ENCODE data around the gene ZHX3. TPM values are rescaled to one million over a fixed set of nuclear protein-coding genes. Genes with fewer than 3 reads are reported as not detected.

ZHX3 gene
- total RNA-seq, 2 experiments from 2014 or later: 11.9 to 15.0 TPM

- no peaks in the 10 kb centered on the region for H3K27me3 Mint-ChIP-seq (ENCODE audit: low read depth)
- no peak overlapping the region for H3K4me3 Mint-ChIP-seq
- DNase-seq (peak; percentile 18), ATAC-seq (no peak)
- peaks cover 47% of the 10 kb centered on the region for H3K4me1 Mint-ChIP-seq (ENCODE audit: low read depth)
- no peaks in the 10 kb centered on the region for H3K9me3 Mint-ChIP-seq (ENCODE audit: insufficient read depth)
- POLR2A ChIA-PET: interaction anchor here (0.8 to 0.9 kb wide), 2 partner anchors 9 to 36 kb away, joined by 3 read pairs; no protein-coding TSS in a partner anchor
- peak overlapping the region; percentile 67 for H3K27ac Mint-ChIP-seq
- CTCF ChIA-PET: interaction anchor here (1.0 to 1.1 kb wide), 2 partner anchors 40 to 165 kb away, joined by 3 read pairs; partner anchors contain the start of gene LPIN3
- peaks cover 82% of the 10 kb centered on the region for H3K36me3 Mint-ChIP-seq (ENCODE audit: low read depth)
These were observed 142.3 kb downstream of the ZHX3 start for GRCh38 chr20:41175201-41175651.

DNA sequence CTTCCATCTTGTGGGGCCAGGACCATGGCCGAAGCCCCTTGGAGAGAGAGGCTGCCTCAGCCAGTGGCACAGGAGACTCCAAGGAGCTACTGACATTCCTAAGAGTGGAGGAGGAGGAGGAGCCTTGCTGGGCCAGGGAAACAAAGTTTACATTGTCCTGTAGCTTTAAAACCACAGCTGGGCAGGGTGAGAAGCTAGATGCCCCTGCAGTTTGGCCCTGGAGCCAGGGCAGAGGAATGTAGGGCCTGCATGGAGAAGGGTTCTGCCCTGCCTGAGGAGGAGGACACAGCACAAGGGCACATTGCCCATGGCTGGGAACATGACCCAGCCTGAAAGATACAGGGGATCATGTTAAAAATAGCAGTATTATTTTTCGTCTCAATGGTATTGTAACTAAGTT, 142.7 kb downstream of the ZHX3 start:
- Mint-ChIP-seq H3K4me1 (ENCODE audit: low read depth) (peaks cover 47% of the 10 kb centered on the region), H3K27me3 (ENCODE audit: low read depth) (no peaks in the 10 kb centered on the region), H3K36me3 (ENCODE audit: low read depth) (peaks cover 85% of the 10 kb centered on the region), H3K27ac (peak overlapping the region; percentile 67), H3K4me3 (no peak overlapping the region), H3K9me3 (ENCODE audit: insufficient read depth) (no peaks in the 10 kb centered on the region)
- CTCF ChIA-PET: interaction anchor here (1.0 kb wide), 1 partner anchor 166 kb away, joined by 3 read pairs; the partner anchor contains the start of gene LPIN3
- DNase-seq (no peak), ATAC-seq (no peak)
- POLR2A ChIA-PET: interaction anchor here (0.8 to 0.9 kb wide), 2 partner anchors 8 to 36 kb away, joined by 3 read pairs; no protein-coding TSS in a partner anchor

DNA sequence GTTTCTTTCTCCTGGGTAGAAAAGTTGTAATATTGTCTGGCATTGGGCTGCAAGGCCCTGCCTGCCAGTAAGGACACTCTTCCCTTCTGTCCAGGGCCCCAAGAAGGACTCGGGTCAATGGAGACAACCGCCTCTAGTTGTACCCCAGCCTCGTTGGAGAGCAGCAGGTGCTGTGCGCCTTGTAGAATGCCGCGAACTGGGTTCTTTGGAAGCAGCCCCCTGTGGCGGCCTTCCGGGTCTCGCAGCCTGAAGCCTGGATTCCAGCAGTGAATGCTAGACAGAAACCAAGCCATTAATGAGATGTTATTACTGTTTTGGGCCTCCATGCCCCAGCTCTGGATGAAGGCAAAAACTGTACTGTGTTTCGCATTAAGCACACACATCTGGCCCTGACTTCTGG, 143.2 kb downstream of the ZHX3 start:
- H3K36me3 Mint-ChIP-seq (ENCODE audit: low read depth): peaks cover 88% of the 10 kb centered on the region
- peaks cover 47% of the 10 kb centered on the region for H3K4me1 Mint-ChIP-seq (ENCODE audit: low read depth)
- POLR2A ChIA-PET: interaction anchor here (0.8 to 0.9 kb wide), 2 partner anchors 8 to 36 kb away, joined by 3 read pairs; no protein-coding TSS in a partner anchor
- DNase-seq: no peak
- H3K27ac Mint-ChIP-seq: peak overlapping the region; percentile 23
- H3K4me3 Mint-ChIP-seq: no peak overlapping the region
- no peaks in the 10 kb centered on the region for H3K9me3 Mint-ChIP-seq (ENCODE audit: insufficient read depth)
- CTCF ChIA-PET: interaction anchor here (1.0 kb wide), 1 partner anchor 166 kb away, joined by 3 read pairs; the partner anchor contains the start of gene LPIN3
- H3K27me3 Mint-ChIP-seq (ENCODE audit: low read depth): no peaks in the 10 kb centered on the region
- no peak for ATAC-seq

GRCh38 chr20:41173791-41174341, 143.7 kb downstream of the ZHX3 start:
- Mint-ChIP-seq H3K36me3 (ENCODE audit: low read depth) (peaks cover 87% of the 10 kb centered on the region), H3K4me1 (ENCODE audit: low read depth) (peaks cover 47% of the 10 kb centered on the region), H3K9me3 (ENCODE audit: insufficient read depth) (no peaks in the 10 kb centered on the region), H3K27ac (peak overlapping the region; percentile 24), H3K4me3 (no peak overlapping the region), H3K27me3 (ENCODE audit: low read depth) (no peaks in the 10 kb centered on the region)
- POLR2A ChIA-PET: no interaction called here
- CTCF ChIA-PET: interaction anchor here (1.0 to 7.6 kb wide), 17 partner anchors 8 to 165 kb away, joined by 3 to 92 read pairs (median 7); partner anchors contain the start of genes LPIN3 and PLCG1
- ATAC-seq (no peak), DNase-seq (peak; percentile 15)

DNA sequence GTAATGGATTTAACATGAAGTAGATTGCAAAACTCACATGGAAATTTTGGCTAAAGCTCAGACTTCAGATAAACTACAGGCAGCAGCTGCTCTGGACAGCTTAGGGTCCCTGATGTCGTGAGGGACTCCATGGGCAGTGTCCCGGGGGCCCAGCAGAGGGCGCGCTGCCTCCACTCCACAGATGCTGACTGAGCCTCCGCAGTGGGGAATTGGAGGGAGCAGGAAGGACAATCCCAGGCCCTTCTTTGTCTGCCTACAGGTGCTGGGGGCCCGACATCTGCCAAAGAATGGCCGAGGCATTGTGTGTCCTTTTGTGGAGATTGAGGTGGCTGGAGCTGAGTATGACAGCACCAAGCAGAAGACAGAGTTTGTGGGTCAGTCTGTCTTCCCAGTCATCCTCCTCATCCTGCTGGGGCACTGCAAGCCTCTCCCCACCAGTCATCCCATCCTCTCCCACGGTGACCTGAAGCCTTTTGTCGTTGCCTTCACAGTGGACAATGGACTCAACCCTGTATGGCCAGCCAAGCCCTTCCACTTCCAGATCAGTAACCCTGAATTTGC, 144.3 kb downstream of the ZHX3 start:
- Mint-ChIP-seq H3K36me3 (ENCODE audit: low read depth) (peaks cover 86% of the 10 kb centered on the region), H3K9me3 (ENCODE audit: insufficient read depth) (no peaks in the 10 kb centered on the region), H3K27ac (peak overlapping the region; percentile 78), H3K27me3 (ENCODE audit: low read depth) (no peaks in the 10 kb centered on the region), H3K4me3 (no peak overlapping the region), H3K4me1 (ENCODE audit: low read depth) (peaks cover 50% of the 10 kb centered on the region)
- CTCF ChIA-PET: interaction anchor here (0.6 to 7.6 kb wide), 38 partner anchors 9 to 183 kb away, joined by 3 to 92 read pairs (median 4); partner anchors contain the start of genes LPIN3 and PLCG1
- POLR2A ChIA-PET: interaction anchor here (0.9 to 1.6 kb wide), 3 partner anchors 30 to 59 kb away, joined by 3 to 4 read pairs (median 4); no protein-coding TSS in a partner anchor
- peak; percentile 73 for DNase-seq
- peak; percentile 85 for ATAC-seq

- no peaks in the 10 kb centered on the region for H3K9me3 Mint-ChIP-seq (ENCODE audit: insufficient read depth)
- H3K36me3 Mint-ChIP-seq (ENCODE audit: low read depth): peaks cover 84% of the 10 kb centered on the region
- H3K4me1 Mint-ChIP-seq (ENCODE audit: low read depth): peaks cover 58% of the 10 kb centered on the region
- CTCF ChIA-PET: interaction anchor here (0.6 to 7.6 kb wide), 39 partner anchors 9 to 184 kb away, joined by 3 to 92 read pairs (median 4); partner anchors contain the start of genes LPIN3 and PLCG1
- H3K27me3 Mint-ChIP-seq (ENCODE audit: low read depth): no peaks in the 10 kb centered on the region
- ATAC-seq: peak; percentile 14
- no peak for DNase-seq
- POLR2A ChIA-PET: interaction anchor here (0.9 to 1.6 kb wide), 3 partner anchors 29 to 60 kb away, joined by 3 to 4 read pairs (median 4); no protein-coding TSS in a partner anchor
- no peak overlapping the region for H3K4me3 Mint-ChIP-seq
- H3K27ac Mint-ChIP-seq: peak overlapping the region; percentile 78
These were observed 145.0 kb downstream of the ZHX3 start for GRCh38 chr20:41172296-41173140.

GRCh38 chr20:41171736-41172295, 145.7 kb downstream of the ZHX3 start:
- no peaks in the 10 kb centered on the region for H3K9me3 Mint-ChIP-seq (ENCODE audit: insufficient read depth)
- peak overlapping the region; percentile 72 for H3K27ac Mint-ChIP-seq
- no peak for ATAC-seq
- H3K27me3 Mint-ChIP-seq (ENCODE audit: low read depth): no peaks in the 10 kb centered on the region
- DNase-seq: no peak
- peaks cover 89% of the 10 kb centered on the region for H3K36me3 Mint-ChIP-seq (ENCODE audit: low read depth)
- no peak overlapping the region for H3K4me3 Mint-ChIP-seq
- ChIA-PET CTCF (interaction anchor here (0.8 to 7.6 kb wide), 8 partner anchors 14 to 167 kb away, joined by 3 to 92 read pairs (median 26); partner anchors contain the start of genes LPIN3 and PLCG1), POLR2A (interaction anchor here (1.5 to 1.6 kb wide), 2 partner anchors 28 to 33 kb away, joined by 4 read pairs; no protein-coding TSS in a partner anchor)
- peaks cover 65% of the 10 kb centered on the region for H3K4me1 Mint-ChIP-seq (ENCODE audit: low read depth)

DNA sequence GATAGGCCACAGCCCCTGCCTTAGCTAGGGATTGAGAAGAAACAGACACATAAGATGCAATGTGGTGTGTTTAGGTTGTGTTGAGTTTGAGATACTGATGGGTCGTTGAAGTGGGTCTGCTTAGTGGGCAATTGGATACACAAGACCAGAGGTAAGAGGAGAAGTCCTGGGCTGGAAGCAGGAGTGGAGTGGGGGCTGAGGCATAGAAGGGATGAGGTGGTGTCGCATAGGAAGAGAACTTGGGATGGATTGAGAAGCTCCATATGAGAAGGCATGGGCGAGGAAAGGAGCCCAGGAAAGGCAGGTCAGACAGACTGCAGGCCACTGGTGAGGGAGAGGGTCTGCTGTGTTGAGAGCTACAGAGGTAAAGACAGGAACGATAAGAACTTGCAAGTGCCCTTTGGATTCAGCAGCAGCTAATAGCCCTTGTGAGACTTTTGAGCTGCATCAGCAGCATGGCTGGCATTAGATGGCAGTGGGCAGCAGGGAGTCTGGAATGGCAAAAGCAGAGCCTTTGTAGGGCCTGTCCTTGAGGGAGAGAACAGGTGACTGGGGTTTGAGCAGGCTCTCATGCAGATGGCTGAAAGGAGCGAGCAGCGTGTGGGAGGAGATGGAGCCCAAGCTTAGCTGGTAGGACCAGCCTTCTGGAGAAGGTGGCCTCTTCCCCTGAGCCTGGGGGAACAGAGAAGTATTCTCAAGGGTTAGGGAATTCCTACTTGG, 147.0 kb downstream of the ZHX3 start:
- no peak overlapping the region for H3K4me3 Mint-ChIP-seq
- no peaks in the 10 kb centered on the region for H3K9me3 Mint-ChIP-seq (ENCODE audit: insufficient read depth)
- no peak for DNase-seq
- no peaks in the 10 kb centered on the region for H3K27me3 Mint-ChIP-seq (ENCODE audit: low read depth)
- ATAC-seq: no peak
- H3K4me1 Mint-ChIP-seq (ENCODE audit: low read depth): peaks cover 69% of the 10 kb centered on the region
- POLR2A ChIA-PET: interaction anchor here (2.1 kb wide), 1 partner anchor 13 kb away, joined by 11 read pairs; no protein-coding TSS in a partner anchor
- peaks cover 90% of the 10 kb centered on the region for H3K36me3 Mint-ChIP-seq (ENCODE audit: low read depth)
- CTCF ChIA-PET: interaction anchor here (0.6 to 7.6 kb wide), 8 partner anchors 10 to 180 kb away, joined by 3 to 92 read pairs (median 3); partner anchors contain the start of gene PLCG1
- peak overlapping the region; percentile 8 for H3K27ac Mint-ChIP-seq

DNA sequence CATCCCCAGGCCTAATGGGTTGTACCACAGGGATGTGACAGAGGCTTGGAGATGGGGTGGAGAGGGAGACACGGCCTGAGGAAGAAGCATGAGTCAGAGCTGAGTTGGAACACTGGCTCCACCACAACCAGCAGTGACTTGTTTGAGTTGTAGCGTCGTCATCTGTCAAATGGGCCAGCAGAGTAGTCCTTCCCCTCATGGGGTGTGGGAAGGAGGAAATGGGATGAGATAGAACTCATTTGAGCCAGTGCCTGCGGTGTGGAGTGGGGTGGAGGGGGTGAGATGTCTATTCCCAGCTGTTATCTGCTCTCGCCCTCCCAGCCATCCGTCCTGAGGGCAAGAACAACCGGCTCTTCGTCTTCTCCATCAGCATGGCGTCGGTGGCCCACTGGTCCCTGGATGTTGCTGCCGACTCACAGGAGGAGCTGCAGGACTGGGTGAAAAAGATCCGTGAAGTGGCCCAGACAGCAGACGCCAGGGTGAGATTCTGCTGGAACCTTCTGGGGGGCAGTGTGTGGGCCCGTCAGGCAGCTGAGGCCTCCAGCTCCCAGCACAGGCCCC, 147.7 kb downstream of the ZHX3 start:
- ChIA-PET CTCF (interaction anchor here (0.6 to 7.6 kb wide), 6 partner anchors 10 to 179 kb away, joined by 3 to 92 read pairs (median 3); partner anchors contain the start of gene PLCG1), POLR2A (interaction anchor here (2.1 kb wide), 1 partner anchor 13 kb away, joined by 11 read pairs; no protein-coding TSS in a partner anchor)
- ATAC-seq (no peak), DNase-seq (no peak)
- no peak overlapping the region for H3K4me3 Mint-ChIP-seq
- no peaks in the 10 kb centered on the region for H3K9me3 Mint-ChIP-seq (ENCODE audit: insufficient read depth)
- H3K27ac Mint-ChIP-seq: peak overlapping the region; percentile 8
- H3K36me3 Mint-ChIP-seq (ENCODE audit: low read depth): peaks cover 90% of the 10 kb centered on the region
- peaks cover 70% of the 10 kb centered on the region for H3K4me1 Mint-ChIP-seq (ENCODE audit: low read depth)
- no peaks in the 10 kb centered on the region for H3K27me3 Mint-ChIP-seq (ENCODE audit: low read depth)

DNA sequence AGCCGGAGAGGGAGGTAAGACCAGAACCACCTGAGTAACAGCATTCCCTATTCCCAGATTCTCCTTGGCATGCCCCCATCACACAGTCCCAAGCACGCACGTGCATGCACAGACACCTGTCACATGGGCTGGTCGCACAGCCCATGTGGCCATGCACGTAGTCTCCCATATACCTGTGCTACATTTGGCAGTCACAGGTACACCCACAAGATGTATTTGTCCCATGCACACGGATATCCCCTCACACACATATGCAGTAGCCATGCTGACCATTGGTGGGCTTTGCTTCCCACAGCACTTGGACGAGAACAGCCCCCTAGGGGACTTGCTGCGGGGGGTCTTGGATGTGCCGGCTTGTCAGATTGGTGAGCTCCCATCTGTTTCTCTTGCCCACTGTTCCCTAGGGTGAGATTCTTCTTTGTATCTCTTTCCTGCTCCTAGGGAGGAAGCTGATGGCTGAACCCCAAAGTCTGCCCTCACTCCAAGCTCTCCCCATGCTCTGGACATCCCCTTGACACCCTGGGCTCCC, 148.3 kb downstream of the ZHX3 start:
- Mint-ChIP-seq H3K27me3 (ENCODE audit: low read depth) (no peaks in the 10 kb centered on the region), H3K27ac (peak overlapping the region; percentile 64), H3K4me1 (ENCODE audit: low read depth) (peaks cover 69% of the 10 kb centered on the region), H3K4me3 (no peak overlapping the region), H3K36me3 (ENCODE audit: low read depth) (peaks cover 90% of the 10 kb centered on the region), H3K9me3 (ENCODE audit: insufficient read depth) (no peaks in the 10 kb centered on the region)
- ATAC-seq (no peak), DNase-seq (no peak)
- CTCF ChIA-PET: interaction anchor here (1.0 to 7.6 kb wide), 3 partner anchors 12 to 178 kb away, joined by 3 to 92 read pairs (median 78); partner anchors contain the start of gene PLCG1
- POLR2A ChIA-PET: interaction anchor here (1.0 to 2.1 kb wide), 2 partner anchors 12 to 27 kb away, joined by 3 to 11 read pairs; no protein-coding TSS in a partner anchor
